Activated T-helper 9 cell treated with anti-CD3 and anti-CD28 coated beads, Interleukin-2, amount 50 U/mL, for 16 hours (primary cell): ENCODE data around the gene ADAMTS2.

Experiments
- DNase-seq: peaks from one replicate; pipeline ENCODE4 v3.0.0-alpha.2; 2020; ENCODE audit warnings: low read depth

Gene ADAMTS2

GRCh38 chr5:179343719-179344430, 1.4 kb downstream of the ADAMTS2 start:
- DNase-seq = no peak

GRCh38 chr5:179343021-179343718, 2.1 kb downstream of the ADAMTS2 start:
- no peak for DNase-seq

- no peak for DNase-seq
Measured at GRCh38 chr5:179342577-179342976, 2.7 kb downstream of the ADAMTS2 start.

GRCh38 chr5:179340465-179340864, 4.8 kb downstream of the ADAMTS2 start:
- DNase-seq = no peak

- DNase-seq = no peak
Measured at GRCh38 chr5:179339996-179340395, 5.3 kb downstream of the ADAMTS2 start.

GRCh38 chr5:179339081-179339480, 6.2 kb downstream of the ADAMTS2 start:
- no peak for DNase-seq

GRCh38 chr5:179337796-179338676, 7.2 kb downstream of the ADAMTS2 start:
- DNase-seq = no peak

GRCh38 chr5:179336871-179337795, 8.1 kb downstream of the ADAMTS2 start:
- no peak for DNase-seq

GRCh38 chr5:179336126-179336870, 9.0 kb downstream of the ADAMTS2 start:
- DNase-seq = no peak

- no peak for DNase-seq
Measured at GRCh38 chr5:179333796-179334761, 11.2 kb downstream of the ADAMTS2 start.

GRCh38 chr5:179332741-179333290, 12.4 kb downstream of the ADAMTS2 start:
- DNase-seq = no peak

- no peak for DNase-seq
Measured at GRCh38 chr5:179331591-179332375, 13.5 kb downstream of the ADAMTS2 start.

- no peak for DNase-seq
Measured at GRCh38 chr5:179330186-179330900, 14.9 kb downstream of the ADAMTS2 start.

- DNase-seq = no peak
Measured at GRCh38 chr5:179328291-179328690, 17.0 kb downstream of the ADAMTS2 start.

- no peak for DNase-seq
Measured at GRCh38 chr5:179327021-179327735, 18.1 kb downstream of the ADAMTS2 start.

- no peak for DNase-seq
Measured at GRCh38 chr5:179326122-179326927, 18.9 kb downstream of the ADAMTS2 start.
